HL-60/S4 treated with retinoic acid at 250 ng/mL for 4 days and 3 days (cell line): ENCODE results near the gene SELENOP.
"Not testable (repeated sequence)": the region's sequence is repeated elsewhere in the genome, so short reads cannot be mapped to it uniquely, and the experiment has no call there.

Experiments
- in situ Hi-C: fragments of 300-500 bp; cut with MboI; formaldehyde crosslinking; loops from 2 replicates; pipeline ENCODE4 v1.7.0; 2022; ENCODE audit warnings: low sequenced_read_pairs

The SELENOP gene

DNA sequence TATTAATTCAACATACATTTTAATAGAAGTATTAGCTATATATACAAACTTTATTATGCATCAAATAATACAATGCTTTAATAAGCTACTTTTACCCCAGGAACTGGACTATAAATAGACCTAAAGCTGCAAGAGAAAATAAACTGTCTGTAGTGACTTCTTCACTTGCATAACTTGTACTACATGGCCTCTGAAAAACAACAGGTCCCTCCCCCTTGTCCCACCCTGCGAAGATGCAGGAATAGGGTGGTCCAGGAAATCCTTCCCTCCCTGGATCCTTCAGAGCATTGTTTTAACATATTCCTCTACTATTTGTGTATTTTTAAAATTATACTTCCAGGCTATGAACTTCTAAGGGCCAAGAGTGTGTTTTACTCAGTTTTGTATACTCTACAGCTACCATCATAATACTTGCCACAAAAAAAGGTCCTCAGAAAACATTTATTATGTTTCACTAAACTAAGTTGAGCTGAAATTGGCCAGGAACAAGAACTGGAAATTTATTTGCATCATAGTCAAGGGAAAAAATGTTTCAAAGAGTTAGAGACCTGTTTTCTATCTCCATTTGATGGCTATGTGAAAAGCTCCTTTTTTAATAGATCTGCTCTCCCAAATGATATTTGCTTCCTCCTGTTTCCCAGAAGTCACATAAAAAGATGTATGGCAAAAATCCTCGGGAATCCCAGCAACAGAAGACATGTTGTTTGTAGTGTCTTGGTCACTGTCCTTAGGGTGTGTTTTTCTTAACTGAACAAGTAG is 15.2 kb upstream of the SELENOP start:
- in situ Hi-C loops, result no loop called here

DNA sequence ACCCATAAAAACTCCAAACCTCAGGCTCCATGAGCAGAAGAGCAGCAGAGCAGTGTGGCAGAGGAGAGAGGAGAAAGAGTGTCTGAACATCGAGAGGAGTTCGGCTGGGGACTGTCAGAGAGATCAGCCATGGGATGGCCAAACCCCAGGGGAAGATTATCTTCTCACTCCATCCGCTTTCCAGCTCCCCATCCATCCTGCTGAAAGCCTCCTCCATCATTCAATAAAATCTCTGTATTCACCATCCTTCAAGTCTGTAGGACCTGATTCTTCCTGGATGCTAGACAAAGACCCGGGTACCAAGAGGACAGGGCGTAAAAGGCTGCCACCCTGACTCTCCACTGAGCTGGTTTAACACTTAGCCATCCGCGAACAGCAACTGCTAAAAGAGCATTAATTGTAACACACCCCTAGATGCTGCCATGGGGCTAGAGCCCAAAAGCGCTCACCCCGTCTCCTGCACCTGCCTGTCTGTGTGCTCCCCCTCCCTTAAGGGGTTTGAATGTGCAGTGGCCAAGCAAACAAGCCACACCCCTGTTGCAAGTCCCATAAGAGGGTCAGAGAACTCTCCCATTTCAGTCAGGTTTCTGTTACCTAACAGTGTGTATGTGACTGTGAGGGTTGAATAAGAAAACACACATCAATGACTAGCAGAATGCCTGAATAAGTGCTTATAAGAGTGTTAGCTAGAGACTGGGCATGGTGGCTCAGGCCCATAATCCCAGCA is 13.9 kb upstream of the SELENOP start:
- in situ Hi-C loops, result no loop called here

DNA sequence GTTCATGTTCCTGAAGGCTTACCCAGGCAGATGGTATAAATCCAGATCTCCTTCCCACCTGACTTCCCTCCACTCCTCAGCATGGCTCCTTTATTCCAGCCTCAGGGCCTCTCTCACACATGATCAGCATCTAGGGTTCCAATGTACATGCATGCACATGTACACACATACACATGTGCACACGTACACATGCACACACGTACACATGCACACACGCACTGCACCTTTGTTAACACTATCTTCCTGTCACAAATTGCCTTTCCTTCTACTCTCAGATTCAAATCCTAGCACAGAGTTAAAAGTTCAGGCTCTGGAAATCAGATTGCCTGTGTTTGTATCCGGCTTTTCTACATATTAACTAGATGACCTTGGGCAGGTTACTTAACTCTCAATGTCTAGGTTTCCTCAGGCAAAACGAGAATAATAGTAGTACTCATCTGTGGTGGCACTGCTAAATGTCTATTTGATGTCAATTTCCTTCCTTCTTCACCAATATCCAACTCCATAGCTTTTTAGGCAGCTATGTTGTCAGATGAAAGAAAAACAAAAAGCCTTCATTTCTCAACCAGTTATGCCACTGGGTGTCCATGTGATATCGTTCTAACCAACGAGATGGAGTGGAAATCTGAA is 12.8 kb upstream of the SELENOP start:
- in situ Hi-C loops, result no loop called here

DNA sequence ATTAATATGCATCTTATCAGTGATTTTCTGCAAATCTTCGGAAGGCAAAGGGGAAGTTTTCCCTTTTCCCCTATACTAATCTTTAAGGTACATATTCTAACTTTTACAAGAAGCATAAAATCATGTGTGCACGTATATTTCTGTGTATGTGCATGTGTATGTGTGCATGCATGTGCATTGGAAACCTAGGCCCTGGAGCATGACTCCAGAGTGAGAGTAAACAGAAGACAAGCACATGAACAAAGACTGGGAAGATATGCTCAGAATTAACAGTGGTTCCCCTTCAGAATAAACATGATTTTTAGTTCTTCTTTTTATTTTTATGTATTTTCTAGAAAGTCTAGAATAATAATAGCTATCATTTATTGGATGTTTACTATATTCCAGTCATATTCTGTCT is 10.9 kb upstream of the SELENOP start:
- in situ Hi-C loops, result no loop called here

DNA sequence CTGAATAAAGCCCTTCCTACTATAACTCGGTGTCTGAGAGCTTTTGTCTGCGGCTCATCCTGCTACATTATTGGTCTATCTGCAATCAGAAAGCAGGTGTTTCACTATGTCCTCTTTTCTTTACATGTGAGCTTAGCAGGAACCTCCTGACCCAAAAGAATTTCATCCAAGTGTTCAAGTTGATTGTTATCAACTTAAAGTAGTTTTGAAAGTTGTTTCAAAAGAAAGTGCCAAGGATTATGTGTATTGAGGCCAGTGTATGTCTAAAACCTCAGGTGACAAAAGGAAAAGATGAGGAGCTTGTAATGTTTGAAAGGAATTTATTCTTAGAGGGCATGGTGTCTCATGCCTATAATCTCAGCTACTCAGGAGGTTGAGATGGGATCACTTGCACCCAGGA is 8.1 kb upstream of the SELENOP start:
- in situ Hi-C loops, result no loop called here

DNA sequence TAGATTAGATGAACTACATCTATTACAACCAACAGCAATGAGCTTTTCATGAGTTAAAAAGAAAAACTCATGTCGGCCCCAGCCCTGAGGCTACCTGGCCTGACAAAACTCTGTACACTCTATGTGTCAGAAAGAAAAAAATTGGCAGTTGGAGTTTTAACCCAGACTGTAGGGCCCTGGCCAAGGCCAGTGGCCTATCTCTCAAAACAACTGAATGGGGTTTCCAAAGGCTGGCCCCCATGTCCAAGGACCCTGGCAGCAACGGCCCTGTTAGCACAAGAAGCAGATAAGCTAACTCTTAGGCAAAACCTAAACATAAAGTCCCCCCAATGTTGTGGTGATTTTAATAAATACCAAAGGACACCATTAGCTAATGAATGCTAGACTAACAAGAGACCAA is 4.9 kb upstream of the SELENOP start:
- in situ Hi-C loops, result not testable (repeated sequence)

DNA sequence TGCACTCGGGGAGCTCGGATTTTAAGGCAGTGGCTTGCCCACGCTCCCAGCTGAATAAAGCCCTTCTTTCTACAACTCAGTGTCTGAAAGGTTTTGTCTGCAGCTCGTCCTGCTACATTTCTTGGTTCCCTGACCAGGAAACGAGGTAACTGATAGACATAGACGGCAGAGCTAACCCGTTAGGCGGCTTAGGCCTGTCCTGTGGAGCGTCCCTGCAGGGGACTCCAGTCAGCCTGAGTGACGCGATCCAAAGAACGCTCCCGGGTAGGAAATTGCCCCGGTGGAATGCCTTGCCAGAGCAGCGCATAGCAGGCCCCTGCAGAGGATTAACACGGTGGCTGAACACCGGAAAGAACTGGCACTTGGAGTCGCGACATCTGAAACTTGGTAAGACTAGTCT is 1.8 kb upstream of the SELENOP start:
- in situ Hi-C loops, result no loop called here

DNA sequence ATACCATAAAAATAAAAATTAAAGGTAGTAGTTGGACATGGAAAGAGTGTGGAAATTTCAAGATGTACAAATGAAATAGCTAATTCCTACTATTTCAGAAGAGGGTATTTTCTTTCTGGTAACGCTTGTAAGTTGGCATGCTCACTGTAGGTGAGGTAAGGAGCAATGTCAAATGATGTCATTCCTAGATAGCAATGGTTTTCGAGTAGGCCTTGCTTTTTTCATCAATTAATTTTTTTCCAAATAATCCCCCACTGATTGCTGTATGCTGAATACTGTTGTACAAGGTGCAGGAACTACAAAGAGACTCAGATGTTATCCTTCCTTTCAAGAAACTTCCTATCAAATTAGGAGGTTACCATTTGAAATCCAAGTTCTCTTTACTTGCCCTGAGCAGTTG is 928 bp upstream of the SELENOP start:
- in situ Hi-C loops, result no loop called here

DNA sequence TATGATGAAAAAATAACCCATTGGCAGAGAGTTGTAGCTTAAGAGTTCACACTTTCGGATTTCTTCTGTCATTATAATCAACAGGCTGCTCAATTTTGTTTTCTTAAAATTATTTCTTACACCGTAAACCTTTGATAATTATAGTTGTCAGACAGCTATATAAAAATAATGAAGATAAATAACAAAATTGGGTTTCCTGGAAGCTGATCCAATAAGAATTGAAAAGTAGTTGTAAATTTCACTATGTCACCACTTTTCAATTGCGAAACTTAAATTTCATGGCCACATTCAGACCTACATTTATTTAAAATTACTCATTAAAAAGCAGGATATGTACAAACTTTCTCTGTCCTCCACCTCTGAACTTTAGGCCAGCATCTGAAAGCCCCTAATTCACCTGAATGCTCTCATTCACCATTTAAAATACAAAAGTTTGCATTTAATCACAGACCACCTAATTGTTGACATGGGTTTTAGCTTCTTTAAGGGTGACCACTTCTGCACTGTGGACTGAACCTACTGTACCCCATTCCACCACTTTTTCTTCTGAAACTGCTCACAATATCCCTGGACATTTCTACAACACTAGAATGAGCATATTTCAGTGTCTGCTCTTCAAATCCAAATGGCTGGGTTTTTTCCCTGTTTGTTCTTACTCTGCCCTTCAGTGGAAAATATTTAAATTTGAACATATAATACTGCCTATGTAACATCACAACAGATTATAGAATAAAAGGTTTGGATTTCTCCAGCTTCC is 680 bp downstream of the SELENOP start:
- in situ Hi-C loops, result no loop called here

DNA sequence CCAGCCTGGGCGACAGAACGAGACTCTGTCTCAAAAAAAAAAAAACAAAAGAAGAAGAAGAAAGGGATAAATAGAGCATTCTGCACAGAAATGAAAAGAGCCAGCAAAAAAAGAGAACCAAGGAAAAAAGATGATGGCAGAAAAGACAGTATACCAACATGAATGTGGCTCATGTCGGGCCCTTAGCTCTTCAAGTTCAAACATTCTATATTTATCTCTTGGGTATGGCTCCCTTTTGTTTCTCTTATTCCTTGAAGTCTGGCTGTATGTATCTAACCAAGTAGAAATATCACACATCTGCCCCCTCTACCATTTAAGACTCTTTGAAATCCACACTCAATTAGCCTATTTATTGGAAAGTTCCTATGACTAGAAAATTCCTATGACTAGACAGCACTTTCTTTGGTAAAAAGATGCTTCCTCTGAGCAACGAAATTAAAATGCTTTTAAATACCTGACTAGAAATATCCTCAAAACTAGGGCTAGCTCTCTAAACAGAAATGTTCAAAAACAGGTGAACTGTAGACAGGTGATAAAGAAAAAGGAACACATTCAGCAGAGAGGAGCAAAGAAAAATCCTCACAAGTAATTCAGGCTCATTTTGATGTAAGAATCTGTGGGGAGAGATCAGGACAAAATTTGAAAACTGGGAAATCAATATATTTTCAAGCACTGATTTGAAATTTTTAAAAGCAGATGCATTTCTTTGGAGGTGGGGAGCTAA is 2.6 kb downstream of the SELENOP start:
- in situ Hi-C loops, result no loop called here

DNA sequence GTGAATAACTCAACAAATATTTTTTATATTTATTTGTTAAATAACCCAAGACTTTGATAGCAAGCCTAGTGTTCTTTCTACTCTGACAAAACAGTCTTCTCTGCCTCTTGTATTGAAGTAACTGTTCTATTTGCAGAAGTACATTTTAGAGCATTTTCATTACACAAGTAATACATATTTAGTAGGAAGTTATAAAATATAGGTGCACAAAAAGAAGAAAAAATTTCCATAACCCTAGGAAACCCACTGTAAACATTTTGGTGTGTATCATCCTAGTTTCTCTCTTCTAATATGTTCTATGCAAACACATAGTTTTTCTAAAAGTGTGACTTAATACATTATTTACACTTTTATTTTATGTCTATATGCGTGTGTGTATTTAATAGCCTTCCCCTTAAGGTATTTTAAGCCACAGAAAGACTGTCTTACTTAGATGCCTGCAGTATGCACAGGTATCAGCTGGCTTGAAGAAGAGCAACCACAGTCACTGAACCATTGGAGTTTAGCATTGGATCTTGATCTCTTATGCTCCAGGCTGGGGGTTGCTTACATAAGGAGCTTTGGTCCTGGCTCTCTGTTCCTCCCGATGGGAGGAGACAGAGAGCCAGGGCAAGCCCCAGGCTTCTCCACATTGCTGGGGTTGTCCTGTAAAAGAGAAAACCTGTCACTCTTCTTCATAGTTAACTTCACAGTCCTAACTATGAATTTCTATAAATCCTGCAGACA is 3.8 kb downstream of the SELENOP start:
- in situ Hi-C loops, result no loop called here

DNA sequence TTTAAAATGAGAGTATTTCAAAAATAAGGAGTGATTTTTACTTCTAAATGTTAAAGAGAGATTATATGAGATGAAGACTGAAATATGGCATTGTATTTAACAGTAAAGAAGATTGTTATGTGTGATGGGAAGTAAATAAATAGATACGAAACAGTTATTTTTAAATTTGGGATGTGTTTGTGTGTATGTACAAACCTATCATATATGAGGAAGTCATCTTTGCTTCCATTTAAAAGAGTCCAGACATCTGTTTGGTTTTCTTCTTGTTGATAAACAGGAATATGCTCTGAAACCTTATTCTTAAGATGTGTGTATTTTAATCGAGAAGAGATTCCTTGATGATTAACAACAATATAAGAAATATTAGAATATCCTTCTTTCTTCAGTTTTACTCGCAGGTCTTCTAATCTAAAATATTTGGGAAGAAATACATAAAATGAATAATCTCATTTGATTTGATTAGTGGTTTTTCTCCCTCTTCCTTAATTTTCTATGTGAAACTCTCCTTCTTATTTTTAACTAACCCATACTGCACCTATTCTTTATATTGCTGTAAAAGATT is 4.9 kb downstream of the SELENOP start:
- in situ Hi-C loops, result no loop called here

DNA sequence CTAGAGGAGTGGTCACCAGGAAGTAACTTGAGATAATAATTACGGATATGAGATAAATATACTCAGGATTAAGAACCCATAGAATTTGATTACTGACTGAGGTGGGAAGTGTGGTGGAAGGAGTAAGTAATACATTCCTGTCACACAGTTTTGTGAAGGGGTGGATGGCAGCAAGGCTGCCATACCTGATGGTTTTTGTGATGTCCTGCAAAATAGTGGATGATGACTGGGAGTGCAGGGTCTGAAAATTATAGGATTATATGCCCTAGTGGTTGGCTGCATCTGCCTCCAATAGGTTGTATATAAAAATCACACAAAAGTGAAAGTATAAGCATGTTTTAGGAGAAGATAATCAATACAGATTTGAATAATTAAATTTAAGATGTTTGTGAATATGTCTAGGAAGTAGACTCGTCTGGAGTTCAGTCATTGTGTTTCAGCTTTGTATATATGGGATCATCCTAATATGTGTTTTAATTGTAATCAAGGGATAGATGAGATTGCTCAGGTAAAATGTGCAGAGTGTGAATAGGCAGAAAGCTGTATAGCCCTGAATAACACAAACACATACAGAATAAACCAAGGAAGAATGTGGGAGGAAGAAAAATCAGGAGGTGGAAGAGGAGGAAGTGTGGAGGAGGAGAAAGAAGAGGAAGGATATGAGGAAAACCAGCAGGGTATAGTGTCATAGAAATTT is 5.5 kb downstream of the SELENOP start:
- in situ Hi-C loops, result no loop called here

DNA sequence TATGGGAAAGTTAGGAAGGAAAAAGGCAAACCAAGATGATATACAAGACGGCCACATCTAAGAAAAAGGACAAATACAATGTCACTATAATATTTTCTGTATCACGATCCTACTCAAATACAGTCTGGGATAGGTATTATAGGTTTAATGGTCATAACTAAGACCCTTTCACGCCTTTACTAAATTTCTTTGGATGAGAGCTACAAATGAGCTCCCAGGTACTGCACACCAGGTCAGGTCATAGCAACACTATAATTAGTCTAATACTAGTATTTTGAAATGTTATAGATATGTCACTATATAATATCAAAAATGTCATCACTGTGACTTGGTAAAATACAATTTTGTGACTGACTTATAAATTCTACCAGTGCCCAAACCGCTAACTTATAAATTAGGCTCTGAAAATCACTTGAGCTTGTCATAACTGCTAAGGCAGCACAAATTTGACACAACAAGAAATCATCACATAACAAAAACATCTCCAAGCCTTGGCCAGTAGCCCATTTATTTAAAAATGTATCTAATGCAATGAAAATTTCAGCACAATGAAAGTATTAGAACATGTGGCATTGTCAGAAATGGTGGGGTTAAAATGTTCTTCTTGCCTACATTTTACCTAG is 6.9 kb downstream of the SELENOP start:
- in situ Hi-C loops, result no loop called here

DNA sequence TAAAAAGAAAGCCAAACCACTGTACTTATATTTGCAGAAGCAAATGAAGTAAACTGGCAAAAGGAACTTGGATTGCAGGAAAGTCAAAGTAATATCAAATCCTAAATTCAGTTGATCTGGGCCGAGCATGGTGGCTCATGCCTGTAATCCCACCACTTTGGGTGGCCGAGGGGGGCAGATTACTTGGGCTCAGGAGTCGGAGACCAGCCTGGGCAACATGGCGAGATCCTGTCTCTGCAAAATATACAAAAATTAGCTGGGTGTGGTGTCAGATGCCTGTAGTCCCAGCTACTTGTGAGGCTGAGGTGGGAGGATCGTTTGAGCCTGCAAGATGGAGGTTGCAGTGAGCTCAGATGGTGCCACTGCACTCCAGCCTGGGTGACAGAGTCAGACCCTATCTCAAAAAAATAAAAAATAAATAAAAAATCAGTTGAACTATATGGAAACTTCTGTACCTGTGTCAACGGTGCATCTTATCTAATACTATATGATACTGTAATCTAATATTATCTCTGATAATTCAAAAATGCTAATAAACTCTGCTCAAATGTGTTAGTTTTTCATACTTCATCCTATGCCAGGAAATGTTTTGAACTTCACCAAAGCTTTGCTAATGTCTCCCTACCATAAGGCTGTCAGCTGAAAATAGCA is 10.1 kb downstream of the SELENOP start:
- in situ Hi-C loops, result no loop called here

DNA sequence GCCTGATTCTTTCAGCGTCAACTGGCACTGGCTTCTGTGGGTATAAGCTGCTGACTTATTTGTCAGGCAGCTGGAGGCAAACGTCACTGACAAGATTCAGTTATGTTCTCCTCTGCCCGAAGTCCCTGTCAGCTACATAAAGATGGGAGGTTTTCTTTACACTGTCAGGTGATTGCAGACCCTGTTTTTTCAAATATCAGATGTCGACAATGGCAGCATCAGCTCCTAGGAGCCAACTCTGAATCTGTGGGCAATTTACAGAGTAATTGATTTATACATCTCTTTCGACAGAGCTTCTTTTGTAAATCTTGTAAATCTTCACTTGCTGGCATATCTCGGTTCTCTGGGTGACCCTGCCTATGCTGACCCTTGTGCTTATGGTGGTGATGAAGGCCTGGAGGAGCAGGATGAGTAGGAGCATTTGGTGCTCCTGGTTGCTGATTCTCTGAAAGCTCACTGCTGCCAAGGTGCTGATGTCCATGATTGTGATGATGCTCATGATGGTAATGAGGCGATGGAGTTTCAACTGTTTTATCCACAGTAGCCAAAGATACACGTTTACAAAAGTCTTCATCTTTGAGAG is 10.9 kb downstream of the SELENOP start:
- in situ Hi-C loops, result no loop called here

DNA sequence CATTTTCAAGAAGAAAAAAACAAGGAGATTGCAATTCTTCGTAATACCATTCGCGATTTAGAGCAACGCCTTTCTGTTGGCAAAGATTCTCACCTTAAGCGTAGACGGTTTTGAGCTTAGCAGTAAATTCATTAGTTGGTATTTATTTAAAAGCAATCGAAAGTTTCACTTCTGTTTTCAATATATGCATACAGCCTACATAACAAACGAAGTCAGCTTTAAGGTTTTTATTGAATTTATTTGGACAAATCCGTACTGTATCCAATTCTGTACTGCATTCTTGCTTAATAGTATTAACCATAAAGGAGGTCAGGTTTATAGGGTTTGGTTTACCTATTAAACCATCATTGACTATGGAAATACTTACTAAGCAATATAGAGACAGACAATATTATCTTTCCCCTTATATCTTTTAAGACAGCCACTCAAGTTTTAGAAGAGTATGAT is 12.0 kb downstream of the SELENOP start:
- in situ Hi-C loops, result no loop called here

DNA sequence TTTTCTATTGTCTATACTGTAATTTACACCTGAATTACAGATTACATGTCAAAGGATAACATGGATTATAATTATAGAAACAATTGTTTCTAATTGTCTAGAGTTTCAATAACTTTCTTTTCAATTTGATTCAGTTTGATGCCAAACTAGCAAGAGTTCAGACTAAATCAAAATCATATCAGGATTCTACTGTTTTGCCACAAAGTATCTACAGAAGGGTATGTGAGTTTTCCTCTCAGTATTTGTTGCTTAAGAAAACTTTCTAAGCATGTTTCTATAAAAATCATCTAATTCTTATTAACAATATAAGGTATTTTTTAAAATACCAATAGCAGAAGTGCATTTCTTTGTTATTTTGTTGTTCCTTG is 12.5 kb downstream of the SELENOP start:
- in situ Hi-C loops, result no loop called here
